ENCODE results near the gene DYNLT5.

Gene DYNLT5

DNA sequence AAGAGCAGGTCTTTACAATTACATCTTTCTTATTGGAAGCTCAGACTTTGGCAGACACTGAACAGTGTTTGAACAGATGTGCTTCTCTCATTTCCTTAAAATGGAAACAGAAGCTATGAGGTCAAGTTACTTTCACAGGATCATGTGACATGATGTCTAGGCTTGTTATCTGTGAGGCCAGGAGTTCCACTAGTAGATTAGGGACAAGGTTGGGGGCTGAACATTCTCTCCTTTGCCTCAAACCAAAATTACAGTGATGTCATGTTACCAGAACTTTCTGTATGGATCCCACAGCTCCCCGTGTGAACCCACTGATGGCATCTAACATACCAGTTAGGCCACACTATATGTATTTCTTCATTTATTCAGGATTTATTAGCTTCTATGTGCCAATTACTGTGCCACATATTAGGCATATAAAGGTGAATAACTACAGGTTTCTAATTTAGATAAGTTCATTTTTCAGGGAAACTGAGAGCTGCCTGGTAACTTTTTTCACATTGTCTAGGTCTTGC lies 6.0 kb downstream of the DYNLT5 start:
- Histone ChIP-seq H2BK12ac (ENCODE audit: low read length) (no peak overlapping the region), H2BK5ac (ENCODE audit: low read depth, low read length, poor library complexity) (no peak overlapping the region)
- WGBS (ENCODE audit: extremely low coverage, insufficient coverage, insufficient read length): no CpG with 5 or more reads among the region's 1 CpG

DNA sequence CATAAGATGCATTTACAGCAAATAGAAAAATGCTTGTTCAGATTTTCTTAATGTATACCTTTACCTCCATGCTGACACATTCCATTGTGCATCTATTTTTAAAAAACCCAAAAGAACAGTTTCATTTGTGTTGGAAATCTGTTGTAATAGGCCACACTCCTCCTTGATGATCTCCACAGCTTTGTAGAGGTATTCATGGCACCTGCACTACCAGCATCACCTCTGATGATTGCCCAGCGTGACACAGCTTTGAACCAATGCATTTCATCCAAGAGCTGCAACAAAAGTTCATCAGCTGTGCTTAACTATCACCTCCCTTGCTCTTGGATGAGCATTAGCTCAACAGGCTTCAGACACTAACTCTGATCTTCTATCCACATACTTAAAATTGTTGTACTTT lies 8.2 kb downstream of the DYNLT5 start:
- H2AK5ac ChIP-seq (ENCODE audit: low read length): no peak overlapping the region
- no peak overlapping the region for H2BK5ac ChIP-seq (ENCODE audit: low read depth, low read length, poor library complexity)
- H3K79me1 ChIP-seq (ENCODE audit: low read length): no peaks in the 10 kb centered on the region
- no peak overlapping the region for H4K91ac ChIP-seq (ENCODE audit: low read depth, low read length)
- no peak overlapping the region for H3K4me2 ChIP-seq (ENCODE audit: low read length)
- WGBS (ENCODE audit: extremely low coverage, insufficient coverage, insufficient read length): no CpG with 5 or more reads among the region's 1 CpG
- no peaks in the 10 kb centered on the region for H3K79me2 ChIP-seq (ENCODE audit: control insufficient read depth, insufficient read depth, low read length, poor library complexity)
- H3K4ac ChIP-seq (ENCODE audit: low read depth, low read length): no peak overlapping the region
- H3K4me3 ChIP-seq (ENCODE audit: low read depth, low read length): no peak overlapping the region
- H3K27me3 ChIP-seq (ENCODE audit: insufficient read depth, low read length): no peaks in the 10 kb centered on the region
- no peak overlapping the region for H2AFZ ChIP-seq (ENCODE audit: insufficient read depth, low read length, poor library complexity)
- H3K9me3 ChIP-seq (ENCODE audit: insufficient read depth, low read depth, low read length): no peaks in the 10 kb centered on the region
- H4K8ac ChIP-seq (ENCODE audit: low read depth, low read length): no peak overlapping the region
- H3K4me1 ChIP-seq (ENCODE audit: control insufficient read depth in 1 of 2, insufficient read depth in 2 of 2, low read length in 2 of 2): no peaks in the 10 kb centered on the region
- H3K14ac ChIP-seq (ENCODE audit: low read length): no peak overlapping the region
- H3K27ac ChIP-seq (ENCODE audit: low read depth, low read length): no peak overlapping the region
- no peak overlapping the region for H3K9ac ChIP-seq (ENCODE audit: low read length)
- H3K36me3 ChIP-seq (ENCODE audit: control insufficient read depth in 1 of 2, insufficient read depth in 2 of 2, low read length in 2 of 2): no peaks in the 10 kb centered on the region
- DNase-seq: peak; percentile 31 to 66
- no peak overlapping the region for H4K12ac ChIP-seq (ENCODE audit: low read depth, low read length)
- H2BK120ac ChIP-seq (ENCODE audit: insufficient read depth, low read length, poor library complexity): no peak overlapping the region
- no peak overlapping the region for H3K23ac ChIP-seq (ENCODE audit: low read length)
- no peak overlapping the region for H2BK12ac ChIP-seq (ENCODE audit: low read length)
- H3K18ac ChIP-seq (ENCODE audit: low read length): no peak overlapping the region

More for the DNA sequence above, 6.0 kb downstream of the DYNLT5 start:
- no peaks in the 10 kb centered on the region for H3K79me2 ChIP-seq (ENCODE audit: control insufficient read depth, insufficient read depth, low read length, poor library complexity)
- no peak overlapping the region for H3K4me2 ChIP-seq (ENCODE audit: low read length)
- no peak overlapping the region for H3K9ac ChIP-seq (ENCODE audit: low read length)
- no peak overlapping the region for H3K4me3 ChIP-seq (ENCODE audit: low read depth, low read length)
- H3K4me1 ChIP-seq (ENCODE audit: control insufficient read depth in 1 of 2, insufficient read depth in 2 of 2, low read length in 2 of 2): no peaks in the 10 kb centered on the region
- H3K9me3 ChIP-seq (ENCODE audit: insufficient read depth, low read depth, low read length): no peaks in the 10 kb centered on the region
- no peak overlapping the region for H2AFZ ChIP-seq (ENCODE audit: insufficient read depth, low read length, poor library complexity)
- H3K36me3 ChIP-seq (ENCODE audit: control insufficient read depth in 1 of 2, insufficient read depth in 2 of 2, low read length in 2 of 2): no peaks in the 10 kb centered on the region
- H3K27ac ChIP-seq (ENCODE audit: low read depth, low read length): no peak overlapping the region
- no peak overlapping the region for H2AK5ac ChIP-seq (ENCODE audit: low read length)
- H3K18ac ChIP-seq (ENCODE audit: low read length): no peak overlapping the region
- no peak overlapping the region for H3K23ac ChIP-seq (ENCODE audit: low read length)
- H3K27me3 ChIP-seq (ENCODE audit: insufficient read depth, low read length): no peaks in the 10 kb centered on the region
- H3K14ac ChIP-seq (ENCODE audit: low read length): no peak overlapping the region
- H3K79me1 ChIP-seq (ENCODE audit: low read length): no peaks in the 10 kb centered on the region
- DNase-seq: no peak
- H2BK120ac ChIP-seq (ENCODE audit: insufficient read depth, low read length, poor library complexity): no peak overlapping the region
- H4K8ac ChIP-seq (ENCODE audit: low read depth, low read length): no peak overlapping the region
- no peak overlapping the region for H4K12ac ChIP-seq (ENCODE audit: low read depth, low read length)
- no peak overlapping the region for H3K4ac ChIP-seq (ENCODE audit: low read depth, low read length)
- H4K91ac ChIP-seq (ENCODE audit: low read depth, low read length): no peak overlapping the region

DNA sequence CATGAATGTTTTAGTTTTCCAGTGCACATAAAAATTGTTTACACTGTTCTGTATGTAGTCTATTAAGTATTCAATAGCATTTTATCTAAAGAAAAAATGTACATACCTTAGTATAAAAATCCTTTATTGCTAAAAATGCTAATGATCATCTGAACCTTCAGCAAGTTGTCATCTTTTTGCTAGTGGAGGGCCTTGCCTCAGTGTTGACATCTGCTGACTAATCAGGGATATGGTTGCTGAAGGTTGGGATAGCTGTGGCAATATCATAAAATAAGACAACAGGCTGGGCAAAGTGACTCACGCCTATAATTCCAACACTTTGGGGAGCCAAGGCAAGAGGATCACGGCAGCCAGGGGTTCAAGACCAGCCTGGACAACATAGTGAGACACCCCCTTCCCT lies 9.0 kb downstream of the DYNLT5 start:
- H3K9me3 ChIP-seq (ENCODE audit: insufficient read depth, low read depth, low read length): no peaks in the 10 kb centered on the region
- no CpG with 5 or more reads among the region's 2 CpGs for WGBS (ENCODE audit: extremely low coverage, insufficient coverage, insufficient read length)

DNA sequence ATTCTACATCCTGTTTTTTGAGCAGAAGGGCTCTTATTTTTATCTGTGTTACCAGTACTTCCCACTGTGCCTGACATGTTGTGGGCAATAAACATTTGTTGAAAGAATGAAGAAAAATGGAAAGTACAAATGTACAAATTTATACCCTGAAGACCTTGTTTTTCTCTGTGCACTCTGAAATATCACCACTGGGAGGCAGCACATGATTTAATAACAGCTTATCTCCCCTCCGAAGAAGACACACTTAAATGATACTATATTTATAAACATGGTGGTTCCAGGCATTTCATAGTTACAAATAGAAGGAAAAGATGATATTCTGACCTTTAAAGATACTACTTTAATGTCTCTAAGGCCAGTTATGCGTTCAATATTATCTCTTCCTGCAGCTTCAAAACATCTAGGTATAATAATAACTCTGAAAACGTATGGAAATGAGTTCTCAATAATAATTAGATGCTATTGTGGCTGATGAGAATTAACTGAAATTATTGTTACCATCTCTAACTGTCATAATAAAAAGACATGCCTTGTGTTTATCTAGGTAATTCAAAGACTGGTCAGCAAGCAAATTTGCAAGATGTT lies 12.8 kb downstream of the DYNLT5 start:
- no peaks in the 10 kb centered on the region for H3K4me1 ChIP-seq (ENCODE audit: control insufficient read depth in 1 of 2, insufficient read depth in 2 of 2, low read length in 2 of 2)
- no peak overlapping the region for H4K91ac ChIP-seq (ENCODE audit: low read depth, low read length)
- H3K27ac ChIP-seq (ENCODE audit: low read depth, low read length): no peak overlapping the region
- H4K12ac ChIP-seq (ENCODE audit: low read depth, low read length): no peak overlapping the region
- H3K18ac ChIP-seq (ENCODE audit: low read length): no peak overlapping the region
- H3K4ac ChIP-seq (ENCODE audit: low read depth, low read length): no peak overlapping the region
- H2BK120ac ChIP-seq (ENCODE audit: insufficient read depth, low read length, poor library complexity): no peak overlapping the region
- H3K4me3 ChIP-seq (ENCODE audit: low read depth, low read length): no peak overlapping the region
- H3K79me1 ChIP-seq (ENCODE audit: low read length): no peaks in the 10 kb centered on the region
- no peak overlapping the region for H2AK5ac ChIP-seq (ENCODE audit: low read length)
- no peak overlapping the region for H3K9ac ChIP-seq (ENCODE audit: low read length)
- H3K27me3 ChIP-seq (ENCODE audit: insufficient read depth, low read length): no peaks in the 10 kb centered on the region
- no peaks in the 10 kb centered on the region for H3K9me3 ChIP-seq (ENCODE audit: insufficient read depth, low read depth, low read length)
- DNase-seq: peak; percentile 25 to 74
- H2BK12ac ChIP-seq (ENCODE audit: low read length): no peak overlapping the region
- no peaks in the 10 kb centered on the region for H3K79me2 ChIP-seq (ENCODE audit: control insufficient read depth, insufficient read depth, low read length, poor library complexity)
- WGBS (ENCODE audit: extremely low coverage, insufficient coverage, insufficient read length): no CpG with 5 or more reads among the region's 3 CpGs
- H2AFZ ChIP-seq (ENCODE audit: insufficient read depth, low read length, poor library complexity): no peak overlapping the region
- H3K23ac ChIP-seq (ENCODE audit: low read length): no peak overlapping the region
- no peak overlapping the region for H3K4me2 ChIP-seq (ENCODE audit: low read length)
- H4K8ac ChIP-seq (ENCODE audit: low read depth, low read length): no peak overlapping the region
- no peak overlapping the region for H2BK5ac ChIP-seq (ENCODE audit: low read depth, low read length, poor library complexity)
- no peak overlapping the region for H3K14ac ChIP-seq (ENCODE audit: low read length)
- no peaks in the 10 kb centered on the region for H3K36me3 ChIP-seq (ENCODE audit: control insufficient read depth in 1 of 2, insufficient read depth in 2 of 2, low read length in 2 of 2)

More for the DNA sequence above, 9.0 kb downstream of the DYNLT5 start:
- no peaks in the 10 kb centered on the region for H3K36me3 ChIP-seq (ENCODE audit: control insufficient read depth in 1 of 2, insufficient read depth in 2 of 2, low read length in 2 of 2)
- no peak overlapping the region for H3K4ac ChIP-seq (ENCODE audit: low read depth, low read length)
- no peak overlapping the region for H3K23ac ChIP-seq (ENCODE audit: low read length)
- no peaks in the 10 kb centered on the region for H3K27me3 ChIP-seq (ENCODE audit: insufficient read depth, low read length)
- DNase-seq: peak in 1 of 2 donors; percentile 10
- H3K18ac ChIP-seq (ENCODE audit: low read length): no peak overlapping the region
- H2BK12ac ChIP-seq (ENCODE audit: low read length): no peak overlapping the region
- H4K8ac ChIP-seq (ENCODE audit: low read depth, low read length): no peak overlapping the region
- H2AK5ac ChIP-seq (ENCODE audit: low read length): no peak overlapping the region
- no peaks in the 10 kb centered on the region for H3K79me2 ChIP-seq (ENCODE audit: control insufficient read depth, insufficient read depth, low read length, poor library complexity)
- no peak overlapping the region for H3K9ac ChIP-seq (ENCODE audit: low read length)
- H3K14ac ChIP-seq (ENCODE audit: low read length): no peak overlapping the region
- H2BK5ac ChIP-seq (ENCODE audit: low read depth, low read length, poor library complexity): no peak overlapping the region
- H3K27ac ChIP-seq (ENCODE audit: low read depth, low read length): no peak overlapping the region
- no peak overlapping the region for H2AFZ ChIP-seq (ENCODE audit: insufficient read depth, low read length, poor library complexity)
- H4K12ac ChIP-seq (ENCODE audit: low read depth, low read length): no peak overlapping the region
- no peak overlapping the region for H3K4me3 ChIP-seq (ENCODE audit: low read depth, low read length)
- no peak overlapping the region for H2BK120ac ChIP-seq (ENCODE audit: insufficient read depth, low read length, poor library complexity)
- H3K4me2 ChIP-seq (ENCODE audit: low read length): no peak overlapping the region
- no peak overlapping the region for H4K91ac ChIP-seq (ENCODE audit: low read depth, low read length)
- no peaks in the 10 kb centered on the region for H3K79me1 ChIP-seq (ENCODE audit: low read length)
- H3K4me1 ChIP-seq (ENCODE audit: control insufficient read depth in 1 of 2, insufficient read depth in 2 of 2, low read length in 2 of 2): no peaks in the 10 kb centered on the region
